ENCODE measurements around the gene TXLNG.
A peak's percentile ranks its signal among the peaks of the same experiment; 100 is the strongest.

Gene TXLNG

DNA sequence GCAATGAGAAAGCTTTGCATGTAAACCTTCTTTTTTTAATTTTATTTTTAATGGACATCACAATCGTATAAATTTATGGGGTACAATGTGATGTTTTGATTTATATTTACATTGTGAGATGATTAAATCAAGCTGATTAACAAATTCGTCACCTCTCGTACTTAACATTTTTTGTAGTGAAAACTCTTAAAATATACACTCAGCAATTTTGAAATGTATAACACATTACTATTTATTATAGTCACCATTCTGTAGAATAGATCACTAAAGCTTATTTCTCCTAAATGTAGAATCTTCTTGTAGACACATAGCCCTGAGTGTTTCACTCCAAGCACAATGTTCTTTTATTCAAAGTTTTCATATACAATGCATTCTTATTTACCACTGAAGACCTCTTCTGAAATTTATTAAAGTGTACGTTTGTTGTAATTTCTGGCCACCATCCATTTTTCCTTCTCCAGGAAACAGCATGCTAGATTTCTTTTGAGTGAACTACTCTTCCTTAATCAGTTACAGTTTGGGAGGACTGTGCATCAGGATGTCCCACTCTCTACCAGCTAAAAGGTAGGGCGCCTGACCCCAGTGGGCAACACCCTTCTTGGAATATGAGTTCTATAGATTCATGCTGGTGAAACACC lies 88.3 kb downstream of the TXLNG start:
- DNase-seq = no peak

- DNase-seq = no peak
Observed at GRCh38 chrX:16876696-16877095, 90.4 kb downstream of the TXLNG start.

DNA sequence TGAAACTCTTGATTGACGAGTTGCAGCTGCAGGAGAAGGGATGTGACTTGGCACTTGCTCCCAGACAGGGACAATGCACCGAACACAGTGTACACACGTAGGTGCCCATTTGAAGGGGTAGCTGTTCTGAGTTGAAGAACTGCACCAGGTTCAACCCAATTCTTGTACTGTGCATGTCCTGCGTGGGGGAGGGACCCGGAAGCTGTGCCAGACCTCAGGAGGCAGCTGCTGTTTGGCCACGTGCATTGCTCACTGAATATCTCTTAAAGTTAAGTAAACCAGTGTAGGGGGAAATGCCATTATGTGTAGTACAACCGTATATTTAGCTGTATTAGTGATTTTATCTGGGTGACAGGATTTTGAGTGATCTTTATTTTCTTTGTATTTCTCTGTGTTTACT lies 95.9 kb downstream of the TXLNG start:
- peak; percentile 12 to 75 (median 58) for DNase-seq

DNA sequence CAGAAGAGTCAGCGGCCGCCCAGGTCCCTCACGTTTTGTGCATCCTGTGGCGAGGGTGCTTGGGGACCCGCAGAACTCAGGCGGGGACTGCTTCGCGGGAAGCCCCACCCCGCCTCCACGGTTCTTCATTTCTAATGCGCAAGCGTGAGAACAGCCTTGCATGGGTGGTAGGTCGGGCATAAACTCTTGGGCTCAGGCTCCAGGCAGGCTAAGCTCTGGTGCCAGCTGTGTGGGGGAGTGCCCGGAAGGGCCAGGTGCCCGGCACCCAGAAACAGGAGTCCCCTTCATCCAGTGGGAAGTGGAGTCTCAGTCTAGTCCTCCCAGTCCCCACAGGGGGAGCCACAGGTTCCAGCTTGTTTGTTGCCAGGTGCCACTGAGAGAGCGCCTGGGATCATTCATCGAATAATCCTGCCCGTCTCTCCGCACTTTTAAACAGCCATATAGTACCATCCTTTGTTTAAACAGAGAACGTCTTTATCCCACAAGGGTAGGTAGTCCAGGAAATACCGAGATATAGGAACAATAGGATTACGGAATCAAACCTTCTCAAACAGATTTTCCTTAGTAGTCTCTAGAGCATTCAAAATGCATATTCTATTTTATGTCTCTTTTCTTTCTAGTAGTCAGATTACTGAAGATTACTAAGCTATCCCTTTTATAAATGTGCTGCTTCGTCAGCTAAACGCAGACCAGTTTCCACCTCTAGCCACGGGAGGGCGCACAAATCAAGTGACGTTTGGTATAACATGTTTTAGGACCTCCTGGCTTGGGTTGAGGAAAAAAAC lies 96.6 kb downstream of the TXLNG start:
- DNase-seq = peak; percentile 66 to 93 (median 85)

- DNase-seq = no peak
Observed at GRCh38 chrX:16883487-16883804, 97.2 kb downstream of the TXLNG start.

DNA sequence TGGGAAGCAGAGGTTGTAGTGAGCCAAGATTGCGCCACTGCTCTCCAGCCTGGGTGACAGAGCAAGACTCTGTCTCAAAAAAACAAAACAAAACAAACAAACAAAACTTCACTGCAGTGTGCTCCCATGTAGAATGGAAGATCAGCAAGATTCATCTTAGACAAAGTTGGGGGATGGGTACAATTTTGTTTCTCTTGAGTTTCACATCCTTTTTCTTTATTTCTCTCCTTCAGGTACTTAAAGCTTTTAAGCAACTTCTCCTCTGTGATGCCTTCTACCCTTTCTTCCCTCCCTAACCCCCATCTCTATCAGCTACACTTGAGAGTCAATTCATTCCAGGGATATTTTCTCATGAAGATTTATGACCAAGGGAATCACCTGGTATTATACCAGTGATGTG lies 99.4 kb downstream of the TXLNG start:
- DNase-seq = no peak

- DNase-seq = peak; percentile 74 to 91 (median 74)
Observed at GRCh38 chrX:16892504-16893362, 106.5 kb downstream of the TXLNG start.
